Stimulated activated CD4-positive, alpha-beta T cell treated with anti-CD3 and anti-CD28 coated beads, Interleukin-4, amount 100 ng/mL, for 48 hours (primary cell): ENCODE measurements around the gene ASS1.

Source experiments
- DNase-seq, 2 donors: peaks; one replicate each; pipeline ENCODE4 v3.0.0-alpha.2; 2020; ENCODE audit warnings: low read depth in 2 of 2

The ASS1 gene

GRCh38 chr9:130418776-130419175 lies 26.0 kb upstream of the ASS1 start:
- DNase-seq, result no peak

- no peak for DNase-seq
Measured at GRCh38 chr9:130419521-130420035, 25.2 kb upstream of the ASS1 start.

- no peak for DNase-seq
Measured at GRCh38 chr9:130421154-130421801, 23.5 kb upstream of the ASS1 start.

GRCh38 chr9:130421802-130422276 lies 22.9 kb upstream of the ASS1 start:
- DNase-seq, result no peak

GRCh38 chr9:130422546-130422945 lies 22.2 kb upstream of the ASS1 start:
- DNase-seq, result no peak

- no peak for DNase-seq
Measured at GRCh38 chr9:130423272-130423671, 21.5 kb upstream of the ASS1 start.

- no peak for DNase-seq
Measured at GRCh38 chr9:130424595-130425454, 19.9 kb upstream of the ASS1 start.

- DNase-seq, result no peak
Measured at GRCh38 chr9:130425741-130426466, 18.9 kb upstream of the ASS1 start.

- DNase-seq, result no peak
Measured at GRCh38 chr9:130426467-130426773, 18.3 kb upstream of the ASS1 start.

GRCh38 chr9:130426883-130427282 lies 17.9 kb upstream of the ASS1 start:
- DNase-seq, result no peak

- no peak for DNase-seq
Measured at GRCh38 chr9:130427326-130427725, 17.4 kb upstream of the ASS1 start.

- no peak for DNase-seq
Measured at GRCh38 chr9:130428086-130428665, 16.6 kb upstream of the ASS1 start.

- DNase-seq, result no peak
Measured at GRCh38 chr9:130429381-130429780, 15.4 kb upstream of the ASS1 start.

- DNase-seq, result no peak
Measured at GRCh38 chr9:130429831-130430230, 14.9 kb upstream of the ASS1 start.

- no peak for DNase-seq
Measured at GRCh38 chr9:130430232-130430631, 14.5 kb upstream of the ASS1 start.

GRCh38 chr9:130430734-130431535 lies 13.8 kb upstream of the ASS1 start:
- DNase-seq, result no peak

- no peak for DNase-seq
Measured at GRCh38 chr9:130431536-130432303, 13.0 kb upstream of the ASS1 start.

GRCh38 chr9:130432362-130432761 lies 12.4 kb upstream of the ASS1 start:
- DNase-seq, result no peak

- no peak for DNase-seq
Measured at GRCh38 chr9:130432796-130433167, 12.0 kb upstream of the ASS1 start.

- DNase-seq, result peak; percentile 14 to 34
Measured at GRCh38 chr9:130433168-130433946, 11.4 kb upstream of the ASS1 start.
